HepG2 (cell line): ENCODE results near the gene ATP5MC2. TPM values are rescaled to one million over a fixed set of nuclear protein-coding genes. Genes with fewer than 3 reads are reported as not detected.

Experiments used
- FOXP1 ChIP-seq, 2 experiments: fragments of 450-650 bp in 1 of 2; IDR thresholded peaks; 2 replicates each; pipeline ENCODE4 v1.6.1; 2017 to 2018; ENCODE audit warnings: antibody characterized with exemption in 1 of 2
- MED1 ChIP-seq: sonication (generic); formaldehyde crosslinking; IDR thresholded peaks from 2 replicates; pipeline ENCODE4 v1.4.0; 2020; ENCODE audit warnings: missing genetic modification reagents
- NFYB ChIP-seq: sonication (generic); formaldehyde crosslinking; IDR thresholded peaks from 2 replicates; pipeline ENCODE4 v1.4.0; 2020; ENCODE audit warnings: missing genetic modification reagents
- RAD51 ChIP-seq: fragments of 450-650 bp; IDR thresholded peaks from 2 replicates; pipeline ENCODE4 v1.6.1; 2016; ENCODE audit warnings: borderline replicate concordance
- SMARCC2 ChIP-seq: fragments of 450-650 bp; IDR thresholded peaks from 2 replicates; pipeline ENCODE4 v1.6.1; 2017; ENCODE audit warnings: antibody characterized with exemption, mild to moderate bottlenecking
- WIZ ChIP-seq: sonication (generic); formaldehyde crosslinking; IDR thresholded peaks from 2 replicates; pipeline ENCODE4 v1.5.1; 2020; ENCODE audit warnings: mild to moderate bottlenecking, missing genetic modification reagents
- ZNF205 ChIP-seq: IDR thresholded peaks from 2 replicates; pipeline ENCODE4 v1.6.1; 2018; ENCODE audit warnings: missing biosample characterization, missing genetic modification reagents
- ZNF431 ChIP-seq: sonication (generic); formaldehyde crosslinking; IDR thresholded peaks from 2 replicates; pipeline ENCODE4 v1.9.0; 2022; ENCODE audit warnings: missing genetic modification reagents, low read depth, mild to moderate bottlenecking, borderline replicate concordance
- ZNF574 ChIP-seq: sonication (generic); formaldehyde crosslinking; IDR thresholded peaks from 2 replicates; pipeline ENCODE4 v1.4.0; 2020; ENCODE audit warnings: missing genetic modification reagents
- ZNF614 ChIP-seq: IDR thresholded peaks from 2 replicates; pipeline ENCODE4 v1.6.1; 2018; ENCODE audit warnings: missing biosample characterization, missing genetic modification reagents, inconsistent platforms, borderline replicate concordance
- ZNF644 ChIP-seq: IDR thresholded peaks from 2 replicates; pipeline ENCODE4 v1.6.1; 2016; ENCODE audit warnings: low read depth
- ZNF652 ChIP-seq: IDR thresholded peaks from 2 replicates; pipeline ENCODE4 v1.6.1; 2016; ENCODE audit warnings: low read depth, borderline replicate concordance
- polyA plus RNA-seq, 8 experiments: library from polyadenylated mRNA; depleted of rRNA in 3 of 8; stranded (reverse) in 7 of 8; unstranded in 1 of 8; fragments of >200 nt; fragmentation: Illumina TruSeq in 4 of 8; extraction: Trizol in 4 of 8; gene quantifications; 2 replicates each; pipeline versions ENCODE4 v1.2.1 to v1.2.3, GENCODE V29; 2011 to 2016; ENCODE audit warnings: low read depth in 4 of 8, missing spikeins in 1 of 8, mixed read lengths in 1 of 8; ENCODE audit not compliant: insufficient read depth in 1 of 8
- total RNA-seq, 5 experiments: library from RNA; depleted of rRNA; stranded (reverse); fragments of >200 nt; fragmentation: Illumina TruSeq; extraction: Trizol; gene quantifications; 2 replicates each; pipeline ENCODE4 v1.2.3, GENCODE V29; 2016; ENCODE audit warnings: low read depth in 1 of 5
- TF ChIP-seq, protein P1 (sequence below): sonication (generic); formaldehyde crosslinking; IDR thresholded peaks from 2 replicates; pipeline ENCODE4 v1.4.0; 2020; ENCODE audit warnings: missing genetic modification reagents, borderline replicate concordance
- TF ChIP-seq, protein P2 (sequence below): sonication (generic); formaldehyde crosslinking; IDR thresholded peaks from 2 replicates; pipeline ENCODE4 v1.4.0; 2020; ENCODE audit warnings: missing genetic modification reagents
- TF ChIP-seq, protein P3 (sequence below): IDR thresholded peaks from 2 replicates; pipeline ENCODE4 v1.6.1; 2016; ENCODE audit warnings: low read depth, borderline replicate concordance
- TF ChIP-seq, protein P4 (sequence below): sonication (generic); formaldehyde crosslinking; IDR thresholded peaks from 2 replicates; pipeline ENCODE4 v1.9.0; 2021; ENCODE audit warnings: missing genetic modification reagents, borderline replicate concordance
- TF ChIP-seq, protein P5 (sequence below): sonication (generic); formaldehyde crosslinking; IDR thresholded peaks from 2 replicates; pipeline ENCODE4 v1.4.0; 2020; ENCODE audit warnings: missing genetic modification reagents, borderline replicate concordance

ATP5MC2 gene
- total and polyA plus RNA-seq, 2 of the 13 experiments (the other 11 are each of a cell fraction or from before 2014, with no cell fraction given), result 230 to 257 TPM

GRCh38 chr12:53659011-53659551, 16.8 kb downstream of the ATP5MC2 start (continued):
- TF ChIP-seq, protein P1, sequence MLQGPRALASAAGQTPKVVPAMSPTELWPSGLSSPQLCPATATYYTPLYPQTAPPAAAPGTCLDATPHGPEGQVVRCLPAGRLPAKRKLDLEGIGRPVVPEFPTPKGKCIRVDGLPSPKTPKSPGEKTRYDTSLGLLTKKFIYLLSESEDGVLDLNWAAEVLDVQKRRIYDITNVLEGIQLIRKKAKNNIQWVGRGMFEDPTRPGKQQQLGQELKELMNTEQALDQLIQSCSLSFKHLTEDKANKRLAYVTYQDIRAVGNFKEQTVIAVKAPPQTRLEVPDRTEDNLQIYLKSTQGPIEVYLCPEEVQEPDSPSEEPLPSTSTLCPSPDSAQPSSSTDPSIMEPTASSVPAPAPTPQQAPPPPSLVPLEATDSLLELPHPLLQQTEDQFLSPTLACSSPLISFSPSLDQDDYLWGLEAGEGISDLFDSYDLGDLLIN (CRISPR knock-in tag), result no peak
- no peak for TF ChIP-seq ZNF652 (CRISPR knock-in tag)
- no peak for TF ChIP-seq WIZ
- TF ChIP-seq ZNF431 (CRISPR knock-in tag), result no peak
- TF ChIP-seq ZNF644 (CRISPR knock-in tag), result peak; percentile 95
- TF ChIP-seq, protein P2, sequence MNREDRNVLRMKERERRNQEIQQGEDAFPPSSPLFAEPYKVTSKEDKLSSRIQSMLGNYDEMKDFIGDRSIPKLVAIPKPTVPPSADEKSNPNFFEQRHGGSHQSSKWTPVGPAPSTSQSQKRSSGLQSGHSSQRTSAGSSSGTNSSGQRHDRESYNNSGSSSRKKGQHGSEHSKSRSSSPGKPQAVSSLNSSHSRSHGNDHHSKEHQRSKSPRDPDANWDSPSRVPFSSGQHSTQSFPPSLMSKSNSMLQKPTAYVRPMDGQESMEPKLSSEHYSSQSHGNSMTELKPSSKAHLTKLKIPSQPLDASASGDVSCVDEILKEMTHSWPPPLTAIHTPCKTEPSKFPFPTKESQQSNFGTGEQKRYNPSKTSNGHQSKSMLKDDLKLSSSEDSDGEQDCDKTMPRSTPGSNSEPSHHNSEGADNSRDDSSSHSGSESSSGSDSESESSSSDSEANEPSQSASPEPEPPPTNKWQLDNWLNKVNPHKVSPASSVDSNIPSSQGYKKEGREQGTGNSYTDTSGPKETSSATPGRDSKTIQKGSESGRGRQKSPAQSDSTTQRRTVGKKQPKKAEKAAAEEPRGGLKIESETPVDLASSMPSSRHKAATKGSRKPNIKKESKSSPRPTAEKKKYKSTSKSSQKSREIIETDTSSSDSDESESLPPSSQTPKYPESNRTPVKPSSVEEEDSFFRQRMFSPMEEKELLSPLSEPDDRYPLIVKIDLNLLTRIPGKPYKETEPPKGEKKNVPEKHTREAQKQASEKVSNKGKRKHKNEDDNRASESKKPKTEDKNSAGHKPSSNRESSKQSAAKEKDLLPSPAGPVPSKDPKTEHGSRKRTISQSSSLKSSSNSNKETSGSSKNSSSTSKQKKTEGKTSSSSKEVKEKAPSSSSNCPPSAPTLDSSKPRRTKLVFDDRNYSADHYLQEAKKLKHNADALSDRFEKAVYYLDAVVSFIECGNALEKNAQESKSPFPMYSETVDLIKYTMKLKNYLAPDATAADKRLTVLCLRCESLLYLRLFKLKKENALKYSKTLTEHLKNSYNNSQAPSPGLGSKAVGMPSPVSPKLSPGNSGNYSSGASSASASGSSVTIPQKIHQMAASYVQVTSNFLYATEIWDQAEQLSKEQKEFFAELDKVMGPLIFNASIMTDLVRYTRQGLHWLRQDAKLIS (CRISPR knock-in tag), result no peak
- TF ChIP-seq SMARCC2, result no peak
- TF ChIP-seq, protein P3, sequence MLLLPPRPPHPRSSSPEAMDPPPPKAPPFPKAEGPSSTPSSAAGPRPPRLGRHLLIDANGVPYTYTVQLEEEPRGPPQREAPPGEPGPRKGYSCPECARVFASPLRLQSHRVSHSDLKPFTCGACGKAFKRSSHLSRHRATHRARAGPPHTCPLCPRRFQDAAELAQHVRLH (CRISPR knock-in tag), result peak; percentile 45; the same call in 1 of the 2 replicates
- TF ChIP-seq, protein P4, sequence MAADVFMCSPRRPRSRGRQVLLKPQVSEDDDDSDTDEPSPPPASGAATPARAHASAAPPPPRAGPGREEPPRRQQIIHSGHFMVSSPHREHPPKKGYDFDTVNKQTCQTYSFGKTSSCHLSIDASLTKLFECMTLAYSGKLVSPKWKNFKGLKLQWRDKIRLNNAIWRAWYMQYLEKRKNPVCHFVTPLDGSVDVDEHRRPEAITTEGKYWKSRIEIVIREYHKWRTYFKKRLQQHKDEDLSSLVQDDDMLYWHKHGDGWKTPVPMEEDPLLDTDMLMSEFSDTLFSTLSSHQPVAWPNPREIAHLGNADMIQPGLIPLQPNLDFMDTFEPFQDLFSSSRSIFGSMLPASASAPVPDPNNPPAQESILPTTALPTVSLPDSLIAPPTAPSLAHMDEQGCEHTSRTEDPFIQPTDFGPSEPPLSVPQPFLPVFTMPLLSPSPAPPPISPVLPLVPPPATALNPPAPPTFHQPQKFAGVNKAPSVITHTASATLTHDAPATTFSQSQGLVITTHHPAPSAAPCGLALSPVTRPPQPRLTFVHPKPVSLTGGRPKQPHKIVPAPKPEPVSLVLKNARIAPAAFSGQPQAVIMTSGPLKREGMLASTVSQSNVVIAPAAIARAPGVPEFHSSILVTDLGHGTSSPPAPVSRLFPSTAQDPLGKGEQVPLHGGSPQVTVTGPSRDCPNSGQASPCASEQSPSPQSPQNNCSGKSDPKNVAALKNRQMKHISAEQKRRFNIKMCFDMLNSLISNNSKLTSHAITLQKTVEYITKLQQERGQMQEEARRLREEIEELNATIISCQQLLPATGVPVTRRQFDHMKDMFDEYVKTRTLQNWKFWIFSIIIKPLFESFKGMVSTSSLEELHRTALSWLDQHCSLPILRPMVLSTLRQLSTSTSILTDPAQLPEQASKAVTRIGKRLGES (CRISPR knock-in tag), result no peak
- TF ChIP-seq RAD51, result no peak
- TF ChIP-seq MED1 (CRISPR knock-in tag), result no peak; the same call in 1 of the 2 replicates
- no peak for TF ChIP-seq FOXP1 (IDR thresholded peaks at IDR 0.05)
- TF ChIP-seq FOXP1 (CRISPR knock-in tag; IDR thresholded peaks at IDR 0.05), result peak; percentile 24; the same call in 1 of the 2 replicates
- TF ChIP-seq, protein P5, sequence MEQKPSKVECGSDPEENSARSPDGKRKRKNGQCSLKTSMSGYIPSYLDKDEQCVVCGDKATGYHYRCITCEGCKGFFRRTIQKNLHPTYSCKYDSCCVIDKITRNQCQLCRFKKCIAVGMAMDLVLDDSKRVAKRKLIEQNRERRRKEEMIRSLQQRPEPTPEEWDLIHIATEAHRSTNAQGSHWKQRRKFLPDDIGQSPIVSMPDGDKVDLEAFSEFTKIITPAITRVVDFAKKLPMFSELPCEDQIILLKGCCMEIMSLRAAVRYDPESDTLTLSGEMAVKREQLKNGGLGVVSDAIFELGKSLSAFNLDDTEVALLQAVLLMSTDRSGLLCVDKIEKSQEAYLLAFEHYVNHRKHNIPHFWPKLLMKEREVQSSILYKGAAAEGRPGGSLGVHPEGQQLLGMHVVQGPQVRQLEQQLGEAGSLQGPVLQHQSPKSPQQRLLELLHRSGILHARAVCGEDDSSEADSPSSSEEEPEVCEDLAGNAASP (CRISPR knock-in tag), result peak; percentile 59
- TF ChIP-seq ZNF205 (CRISPR knock-in tag), result 0 out of 2 replicates have a peak, but pooled peaks have one; percentile 15
- peak; percentile 59 for TF ChIP-seq ZNF574 (CRISPR knock-in tag)
- peak; percentile 93 for TF ChIP-seq ZNF614 (CRISPR knock-in tag)
- TF ChIP-seq NFYB, result peak; percentile 15; the same call in 1 of the 2 replicates
